ENCODE results near the gene COL26A1.

The COL26A1 gene

DNA sequence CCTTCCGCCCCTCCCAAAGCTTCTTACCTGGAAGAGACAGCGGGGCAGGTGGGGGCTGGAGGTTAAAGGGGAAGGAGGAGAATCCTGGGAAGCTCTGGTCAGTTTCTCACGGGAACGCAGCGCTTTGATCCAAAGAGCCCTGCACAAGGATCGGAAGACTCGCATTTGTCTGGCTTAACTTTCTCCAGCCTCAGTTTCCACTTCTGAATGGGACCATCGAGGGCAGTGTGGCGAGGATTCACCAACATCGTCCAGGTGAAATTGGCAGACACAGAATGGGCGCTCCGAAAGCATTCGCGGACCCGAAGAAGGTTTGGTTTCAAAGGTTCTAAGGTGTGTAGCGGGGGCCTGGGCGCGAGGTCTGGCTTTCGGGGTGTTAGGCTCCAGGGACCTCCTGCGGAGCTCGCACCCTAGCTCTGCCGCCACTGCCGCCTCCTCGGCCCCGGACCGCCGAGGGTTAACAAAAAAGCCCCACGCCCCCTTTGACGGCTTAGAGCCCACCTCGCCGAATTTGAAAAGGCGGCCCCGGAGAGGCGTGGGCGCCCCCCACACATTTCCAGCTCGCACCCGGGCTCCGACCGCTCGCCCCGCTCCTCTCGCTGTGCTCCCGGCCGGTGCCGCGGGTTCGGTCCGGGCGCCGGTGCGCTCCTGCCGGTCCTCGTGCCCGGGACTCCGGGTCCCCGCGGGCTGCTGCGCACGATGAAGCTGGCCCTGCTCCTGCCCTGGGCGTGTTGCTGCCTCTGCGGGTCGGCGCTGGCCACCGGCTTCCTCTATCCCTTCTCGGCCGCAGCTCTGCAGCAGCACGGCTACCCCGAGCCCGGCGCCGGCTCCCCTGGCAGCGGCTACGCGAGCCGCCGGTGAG is at the start of gene COL26A1:
TSS of gene COL26A1 (plus strand) at position 542 of the 862 bp plus-strand sequence. CDS start at position 700, 158 bp downstream.
- TF ChIP-seq, protein P1, sequence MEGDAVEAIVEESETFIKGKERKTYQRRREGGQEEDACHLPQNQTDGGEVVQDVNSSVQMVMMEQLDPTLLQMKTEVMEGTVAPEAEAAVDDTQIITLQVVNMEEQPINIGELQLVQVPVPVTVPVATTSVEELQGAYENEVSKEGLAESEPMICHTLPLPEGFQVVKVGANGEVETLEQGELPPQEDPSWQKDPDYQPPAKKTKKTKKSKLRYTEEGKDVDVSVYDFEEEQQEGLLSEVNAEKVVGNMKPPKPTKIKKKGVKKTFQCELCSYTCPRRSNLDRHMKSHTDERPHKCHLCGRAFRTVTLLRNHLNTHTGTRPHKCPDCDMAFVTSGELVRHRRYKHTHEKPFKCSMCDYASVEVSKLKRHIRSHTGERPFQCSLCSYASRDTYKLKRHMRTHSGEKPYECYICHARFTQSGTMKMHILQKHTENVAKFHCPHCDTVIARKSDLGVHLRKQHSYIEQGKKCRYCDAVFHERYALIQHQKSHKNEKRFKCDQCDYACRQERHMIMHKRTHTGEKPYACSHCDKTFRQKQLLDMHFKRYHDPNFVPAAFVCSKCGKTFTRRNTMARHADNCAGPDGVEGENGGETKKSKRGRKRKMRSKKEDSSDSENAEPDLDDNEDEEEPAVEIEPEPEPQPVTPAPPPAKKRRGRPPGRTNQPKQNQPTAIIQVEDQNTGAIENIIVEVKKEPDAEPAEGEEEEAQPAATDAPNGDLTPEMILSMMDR (IDR thresholded peaks at IDR 0.05): no peak

- TF ChIP-seq, protein P1 (IDR thresholded peaks at IDR 0.05): peak; percentile 84
These were observed 47.3 kb upstream of the COL26A1 start for GRCh38 chr7:101315336-101315735.

- TF ChIP-seq, protein P1 (IDR thresholded peaks at IDR 0.05): no peak
These were observed 43.3 kb upstream of the COL26A1 start for GRCh38 chr7:101319401-101319800.

DNA sequence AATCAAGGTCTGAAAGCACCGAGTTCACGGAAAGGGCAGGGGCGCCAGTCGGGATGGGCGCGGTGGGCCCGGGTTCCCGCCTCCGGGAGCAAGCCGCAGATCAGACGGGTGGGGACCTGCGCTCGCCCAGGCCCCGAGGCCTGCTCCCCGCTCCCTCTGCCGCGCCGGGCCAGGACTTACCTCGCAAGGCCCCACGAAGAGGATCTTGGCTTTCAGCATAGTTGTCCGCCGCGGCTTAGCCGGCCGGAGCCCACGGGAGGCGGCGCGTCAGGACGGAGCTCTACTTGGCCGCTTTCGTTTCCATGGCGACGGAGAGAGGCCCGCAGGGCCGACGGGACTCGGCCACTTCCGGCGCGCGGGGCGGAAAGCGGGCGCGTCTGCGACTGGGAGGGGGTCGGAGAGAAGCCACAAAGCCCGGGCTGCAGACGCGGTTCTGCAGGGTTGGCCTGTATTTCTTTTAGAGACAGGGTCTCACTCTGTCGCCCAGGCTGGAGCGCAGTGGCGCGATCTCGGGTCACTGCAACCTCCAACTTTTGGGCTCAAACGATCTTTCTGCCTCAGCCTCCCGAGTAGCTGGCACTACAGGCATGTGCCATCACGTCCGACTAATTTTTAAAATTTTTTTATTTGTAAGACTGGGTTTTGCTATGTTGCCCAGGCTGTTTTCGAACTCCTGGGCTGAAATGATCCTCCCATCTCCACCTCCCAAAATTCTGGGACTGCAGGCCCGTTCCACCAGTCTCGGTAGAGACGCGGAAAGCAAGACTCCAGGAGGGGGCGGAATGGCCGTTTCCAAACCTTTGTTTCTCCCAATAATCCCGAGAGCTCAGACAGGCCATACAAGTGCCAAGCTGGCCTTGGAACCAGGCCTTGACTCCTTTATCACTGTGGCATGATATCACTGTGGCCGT is 40.9 kb upstream of the COL26A1 start, which contains the start of gene IFT22:
TSS of gene IFT22 (minus strand) at position 322 of the 911 bp plus-strand sequence. CDS start at position 219, 103 bp downstream.
- TF ChIP-seq, protein P1 (IDR thresholded peaks at IDR 0.05): peak; percentile 30; the same call in 1 of the 2 replicates

- TF ChIP-seq, protein P1 (IDR thresholded peaks at IDR 0.05): no peak
These were observed 34.5 kb upstream of the COL26A1 start for GRCh38 chr7:101328159-101328558.

DNA sequence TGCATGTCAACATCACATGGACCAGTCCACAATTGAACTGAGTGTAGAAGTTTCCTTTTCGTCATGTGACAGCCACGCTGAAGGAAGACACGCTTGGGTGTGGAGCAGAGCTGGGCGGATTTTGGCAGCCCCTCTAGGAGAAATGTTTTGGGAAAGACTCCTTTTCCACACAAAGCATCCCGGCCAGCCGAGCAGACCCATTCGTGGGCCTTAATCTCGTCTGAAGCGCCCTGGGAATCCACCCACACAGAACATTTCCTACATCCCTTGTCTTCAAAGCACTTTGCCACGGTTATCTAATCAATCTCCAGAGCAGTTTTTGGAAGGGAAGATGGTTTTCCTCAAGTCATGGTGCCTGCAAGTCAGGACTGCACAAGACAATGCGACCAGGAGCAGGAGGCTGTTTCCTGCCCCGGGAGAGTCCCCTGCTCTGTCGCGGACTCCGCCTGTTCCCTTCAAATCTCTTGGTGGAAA is 32.6 kb upstream of the COL26A1 start:
- TF ChIP-seq, protein P1 (IDR thresholded peaks at IDR 0.05): no peak

DNA sequence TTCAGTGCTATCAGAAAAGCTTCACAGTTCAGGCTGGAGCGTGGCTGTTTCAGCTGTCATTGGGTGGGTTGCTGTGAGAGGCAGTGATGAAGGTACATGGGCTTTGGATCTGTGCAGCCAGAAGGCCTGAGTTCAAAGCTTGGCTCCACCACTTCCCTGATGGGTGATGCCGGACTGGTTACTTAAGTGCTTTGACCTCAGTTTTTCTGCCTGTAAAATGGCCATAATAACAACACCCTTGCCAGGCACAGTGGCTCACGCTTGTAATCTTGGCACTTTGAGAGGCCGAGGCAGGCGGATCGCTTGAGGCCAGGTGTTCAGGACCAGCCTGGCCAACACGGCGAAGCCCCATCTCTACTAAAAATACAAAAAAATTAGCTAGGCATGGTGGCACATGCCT is 30.6 kb upstream of the COL26A1 start:
- TF ChIP-seq, protein P1 (IDR thresholded peaks at IDR 0.05): no peak

Data from LNCAP (cell line).